Measurements from ENCODE around the gene ANGPT4. TPM values are rescaled to one million over a fixed set of nuclear protein-coding genes. Genes with fewer than 3 reads are reported as not detected.
A peak's percentile ranks its signal among the peaks of the same experiment; 100 is the strongest.
"Not testable (repeated sequence)": the region's sequence is repeated elsewhere in the genome, so short reads cannot be mapped to it uniquely, and the experiment has no call there.

Gene ANGPT4
- polyA plus RNA-seq, 3 donors = 0.07 to 0.14 TPM; not detected in 1

- Mint-ChIP-seq H3K27ac (no peak overlapping the region), H3K27me3 (ENCODE audit: low read depth in 3 of 3) (peaks cover 4 to 9% (median 7%) of the 10 kb centered on the region in 3 donors), H3K4me1 (peaks cover 28% of the 10 kb centered on the region), H3K4me3 (no peak overlapping the region), H3K36me3 (peaks cover 0 to 6% of the 10 kb centered on the region in 2 donors), H3K9me3 (peaks cover 17 to 26% (median 21%) of the 10 kb centered on the region in 7 donors)
- WGBS (ENCODE audit: insufficient coverage) = 90% methylated on average over 6 of the region's 6 CpGs
- H3K27me3 ChIP-seq (ENCODE audit: control insufficient read depth in 2 of 2, insufficient read depth in 2 of 2, low read length in 2 of 2) = no peaks in the 10 kb centered on the region
- no peak overlapping the region for H2AFZ ChIP-seq (ENCODE audit: insufficient read depth, low read depth, low read length, poor library complexity, severe bottlenecking)
- no peaks in the 10 kb centered on the region for H3K79me2 ChIP-seq (ENCODE audit: insufficient read depth, low read length)
- TF ChIP-seq CTCF (IDR thresholded peaks at IDR 0.05) = no peak
- DNase-seq = no peak
- peaks cover 0 to 11% of the 10 kb centered on the region in 2 donors for H3K9me3 ChIP-seq (replicated peaks in 1 of 2; ENCODE audit: control insufficient read depth in 1 of 2, insufficient read depth in 1 of 2, low read length in 2 of 2)
- no peaks in the 10 kb centered on the region for H3K36me3 ChIP-seq (replicated peaks in 1 of 2; ENCODE audit: control insufficient read depth in 1 of 2, insufficient read depth in 2 of 2, low read length in 2 of 2)
- no peaks in the 10 kb centered on the region for H4K20me1 ChIP-seq (ENCODE audit: insufficient read depth, low read length)
- H3K27ac ChIP-seq (ENCODE audit: low read depth in 1 of 2, low read length in 2 of 2) = no peak overlapping the region
- H3K4me1 ChIP-seq (ENCODE audit: control insufficient read depth in 1 of 2, insufficient read depth in 2 of 2, low read length in 2 of 2) = peaks cover 30 to 35% of the 10 kb centered on the region in 2 donors
- no peak overlapping the region for H3K4me2 ChIP-seq (replicated peaks; ENCODE audit: extremely low read depth, low read length, poor library complexity, severe bottlenecking)
- H3K4me3 ChIP-seq (replicated peaks in 1 of 3; ENCODE audit: low read depth in 2 of 3, low read length in 3 of 3) = no peak overlapping the region
- intact Hi-C loops (cut with micrococcal nuclease) = no loop called here
- H3K9ac ChIP-seq (ENCODE audit: insufficient read depth, low read length, poor library complexity, severe bottlenecking) = no peak overlapping the region
Observed at GRCh38 chr20:896501-897025, 19.6 kb downstream of the ANGPT4 start.

GRCh38 chr20:892371-892770 lies 23.8 kb downstream of the ANGPT4 start:
- H3K27ac ChIP-seq (ENCODE audit: low read depth in 1 of 2, low read length in 2 of 2); H3K36me3 ChIP-seq (replicated peaks in 1 of 2; ENCODE audit: control insufficient read depth in 1 of 2, insufficient read depth in 2 of 2, low read length in 2 of 2); H2AFZ ChIP-seq (ENCODE audit: insufficient read depth, low read depth, low read length, poor library complexity, severe bottlenecking); H3K27me3 ChIP-seq (ENCODE audit: control insufficient read depth in 2 of 2, insufficient read depth in 2 of 2, low read length in 2 of 2); H3K79me2 ChIP-seq (ENCODE audit: insufficient read depth, low read length); H3K4me2 ChIP-seq (replicated peaks; ENCODE audit: extremely low read depth, low read length, poor library complexity, severe bottlenecking); H4K20me1 ChIP-seq (ENCODE audit: insufficient read depth, low read length); H3K4me3 Mint-ChIP-seq; H3K36me3 Mint-ChIP-seq; H3K27me3 Mint-ChIP-seq (ENCODE audit: low read depth in 3 of 3); H3K9ac ChIP-seq (ENCODE audit: insufficient read depth, low read length, poor library complexity, severe bottlenecking); DNase-seq; intact Hi-C loops (cut with micrococcal nuclease); H3K4me3 ChIP-seq (replicated peaks in 1 of 3; ENCODE audit: low read depth in 2 of 3, low read length in 3 of 3): not testable (repeated sequence)
- Mint-ChIP-seq H3K4me1 (peaks cover 67% of the 10 kb centered on the region), H3K9me3 (peaks cover 10 to 13% (median 11%) of the 10 kb centered on the region in 7 donors), H3K27ac (peak overlapping the region in 3 of 7 donors; percentile 0 to 78 (median 57))
- Histone ChIP-seq H3K4me1 (ENCODE audit: control insufficient read depth in 1 of 2, insufficient read depth in 2 of 2, low read length in 2 of 2) (peaks cover 60 to 72% of the 10 kb centered on the region in 2 donors), H3K9me3 (replicated peaks in 1 of 2; ENCODE audit: control insufficient read depth in 1 of 2, insufficient read depth in 1 of 2, low read length in 2 of 2) (peaks cover 0 to 11% of the 10 kb centered on the region in 2 donors)
- 93% methylated on average over 2 of the region's 5 CpGs for WGBS (ENCODE audit: insufficient coverage)
